CD4-positive, alpha-beta T cell (primary cell): ENCODE measurements around the gene PPP1R13B. TPM values are rescaled to one million over a fixed set of nuclear protein-coding genes. Genes with fewer than 3 reads are reported as not detected.
"Not testable (repeated sequence)": the region's sequence is repeated elsewhere in the genome, so short reads cannot be mapped to it uniquely, and the experiment has no call there.

Experiments
- ATAC-seq: fragments of 200-7000 bp; cut with Tn5 transposase; one replicate; pipeline ENCODE4 v1.10.0; 2022; ENCODE audit warnings: mild to moderate bottlenecking; ENCODE audit not compliant: poor library complexity
- CTCF ChIA-PET: fragments of 350-600 bp; sonication (Branson Sonifier 250); formaldehyde crosslinking; loops from one replicate; lab custom pipeline; 2021; ENCODE audit warnings: antibody characterized with exemption, inconsistent platforms; lab: Charles Lee
- POLR2A ChIA-PET: fragments of 350-600 bp; sonication (Branson Sonifier 250); formaldehyde crosslinking; loops from one replicate; lab custom pipeline; 2021; ENCODE audit warnings: antibody characterized with exemption, inconsistent platforms; lab: Charles Lee
- DNase-seq, 14 experiments: peaks; one replicate each; pipeline ENCODE4 v3.0.0-alpha.2; 2013 to 2020; ENCODE audit warnings: mixed read lengths in 2 of 14
- H3K27ac ChIP-seq, 2 donors: one replicate each; pipeline versions ENCODE4 v1.5.1 to v1.7.0; 2013; ENCODE audit warnings: low read length in 2 of 2, low read depth in 1 of 2, mild to moderate bottlenecking in 1 of 2
- H3K27me3 ChIP-seq, 2 experiments: 1 replicate in 1 of 2; 2 replicates in 1 of 2; pipeline versions ENCODE4 v1.6.1 to v1.7.0; 2013; ENCODE audit warnings: low read length in 2 of 2, control low read depth in 1 of 2, mild to moderate bottlenecking in 1 of 2, moderate library complexity in 1 of 2; ENCODE audit not compliant: insufficient read depth in 2 of 2, control insufficient read depth in 1 of 2
- H3K36me3 ChIP-seq: one replicate; pipeline ENCODE4 v1.6.1; 2013; ENCODE audit warnings: low read length, control low read depth; ENCODE audit not compliant: insufficient read depth
- H3K4me1 ChIP-seq: one replicate; pipeline ENCODE4 v1.6.1; 2013; ENCODE audit warnings: low read length, control low read depth; ENCODE audit not compliant: insufficient read depth
- H3K4me3 ChIP-seq: one replicate; pipeline ENCODE4 v1.5.1; 2013; ENCODE audit warnings: mild to moderate bottlenecking, low read length, moderate library complexity
- H3K9me3 ChIP-seq, 2 experiments: 1 replicate in 1 of 2; 2 replicates in 1 of 2; pipeline versions ENCODE4 v1.6.1 to v1.7.0; 2013; ENCODE audit warnings: low read length in 2 of 2, mild to moderate bottlenecking in 2 of 2, control low read depth in 1 of 2, moderate library complexity in 1 of 2; ENCODE audit not compliant: control insufficient read depth in 1 of 2, insufficient read depth in 1 of 2
- H3K27ac Mint-ChIP-seq: one replicate; pipeline ENCODE4 v1.8.0; 2020; ENCODE audit warnings: mixed read lengths
- H3K27me3 Mint-ChIP-seq: one replicate; pipeline ENCODE4 v1.8.0; 2021; ENCODE audit warnings: mixed read lengths
- H3K36me3 Mint-ChIP-seq: one replicate; pipeline ENCODE4 v1.8.0; 2021; ENCODE audit warnings: low read depth, mixed read lengths
- H3K4me1 Mint-ChIP-seq: one replicate; pipeline ENCODE4 v1.8.0; 2021; ENCODE audit warnings: low read depth, mixed read lengths
- H3K4me3 Mint-ChIP-seq: one replicate; pipeline ENCODE4 v1.8.0; 2020; ENCODE audit warnings: mild to moderate bottlenecking, mixed read lengths
- H3K9me3 Mint-ChIP-seq: one replicate; pipeline ENCODE4 v1.8.0; 2020; ENCODE audit warnings: mixed read lengths
- CTCF ChIP-seq: fragments of 200-600 bp; IDR thresholded peaks from one replicate; pipeline ENCODE4 v1.8.0; 2022; ENCODE audit warnings: antibody characterized with exemption, mild to moderate bottlenecking
- intact Hi-C, 2 experiments: fragments of 100-400 bp; cut with DNase I in 1 of 2; cut with micrococcal nuclease in 1 of 2; formaldehyde crosslinking; loops; one replicate each; pipeline versions ENCODE4 v1.15.1 to v1.9.0; 2023 to 2025; cut with DNase I, micrococcal nuclease
- total RNA-seq, 174 experiments: library from RNA in 2 of 174; stranded (reverse) in 2 of 174; gene quantifications; one replicate each; pipeline ENCODE4 v1.2.3 and lab custom pipeline; 2021 to 2026

PPP1R13B gene
- total RNA-seq, 2 experiments from 2014 or later, result 14.3 to 14.4 TPM

GRCh38 chr14:103846543-103847450 lies 578 bp downstream of the PPP1R13B start:
- ChIA-PET POLR2A (no interaction called here), CTCF (no interaction called here)
- peaks cover 23% of the 10 kb centered on the region for H3K4me1 Mint-ChIP-seq
- no peak for TF ChIP-seq CTCF
- peak; percentile 12 for ATAC-seq
- Histone ChIP-seq H3K4me3 (peak overlapping the region; percentile 74), H3K4me1 (peaks cover 14% of the 10 kb centered on the region), H3K36me3 (no peaks in the 10 kb centered on the region), H3K9me3 (no peaks in the 10 kb centered on the region), H3K27ac (no peak overlapping the region), H3K27me3 (no peaks in the 10 kb centered on the region)
- H3K27ac Mint-ChIP-seq, result peak overlapping the region; percentile 78
- H3K9me3 Mint-ChIP-seq, result no peaks in the 10 kb centered on the region
- intact Hi-C loops, result loop anchor here (1.0 to 5.0 kb wide), 6 partner anchors 26 to 279 kb away; partner anchors contain the start of gene KLC1 (in 1 of the 2)
- DNase-seq, result peak in 6 of 14 experiments; percentile 7 to 69 (median 35)
- no peaks in the 10 kb centered on the region for H3K27me3 Mint-ChIP-seq
- H3K36me3 Mint-ChIP-seq, result no peaks in the 10 kb centered on the region
- H3K4me3 Mint-ChIP-seq, result peak overlapping the region; percentile 95

GRCh38 chr14:103846097-103846496 lies 1.3 kb downstream of the PPP1R13B start:
- ATAC-seq (no peak), DNase-seq (no peak)
- H3K27me3 ChIP-seq, result no peaks in the 10 kb centered on the region
- H3K4me3 ChIP-seq, result peak overlapping the region; percentile 74
- no peaks in the 10 kb centered on the region for H3K9me3 ChIP-seq
- POLR2A ChIA-PET, result interaction anchor here (0.8 kb wide), 1 partner anchor 24 kb away, joined by 3 read pairs; no protein-coding TSS in a partner anchor
- H3K4me1 ChIP-seq, result peaks cover 14% of the 10 kb centered on the region
- CTCF ChIA-PET, result no interaction called here
- intact Hi-C loops, result loop anchor here (2.0 to 5.0 kb wide), 5 partner anchors 39 to 279 kb away; partner anchors contain the start of gene KLC1 (in 1 of the 2)
- H3K4me3 Mint-ChIP-seq, result peak overlapping the region; percentile 95
- no peaks in the 10 kb centered on the region for H3K36me3 Mint-ChIP-seq
- no peak overlapping the region for H3K27ac ChIP-seq
- TF ChIP-seq CTCF, result no peak
- H3K27ac Mint-ChIP-seq, result peak overlapping the region; percentile 78
- peaks cover 23% of the 10 kb centered on the region for H3K4me1 Mint-ChIP-seq
- H3K27me3 Mint-ChIP-seq, result no peaks in the 10 kb centered on the region
- no peaks in the 10 kb centered on the region for H3K36me3 ChIP-seq
- no peaks in the 10 kb centered on the region for H3K9me3 Mint-ChIP-seq

- Mint-ChIP-seq H3K27me3 (no peaks in the 10 kb centered on the region), H3K9me3 (no peaks in the 10 kb centered on the region), H3K4me1 (peaks cover 23% of the 10 kb centered on the region), H3K36me3 (no peaks in the 10 kb centered on the region), H3K27ac (no peak overlapping the region), H3K4me3 (peak overlapping the region; percentile 95)
- Histone ChIP-seq H3K9me3 (no peaks in the 10 kb centered on the region), H3K4me3 (no peak overlapping the region), H3K27me3 (no peaks in the 10 kb centered on the region), H3K36me3 (no peaks in the 10 kb centered on the region), H3K27ac (no peak overlapping the region), H3K4me1 (peaks cover 14% of the 10 kb centered on the region)
- ChIA-PET POLR2A (interaction anchor here (0.8 kb wide), 1 partner anchor 23 kb away, joined by 3 read pairs; no protein-coding TSS in a partner anchor), CTCF (no interaction called here)
- ATAC-seq, result no peak
- intact Hi-C loops, result loop anchor here (5.0 kb wide), 3 partner anchors 38 to 278 kb away; partner anchors contain the start of gene KLC1 (in 1 of the 2)
- DNase-seq, result no peak
- no peak for TF ChIP-seq CTCF
Measured at GRCh38 chr14:103845327-103845726, 2.0 kb downstream of the PPP1R13B start.

GRCh38 chr14:103841265-103841664 lies 6.1 kb downstream of the PPP1R13B start:
- DNase-seq, intact Hi-C loops: not testable (repeated sequence)

More at GRCh38 chr14:103841265-103841664, 6.1 kb downstream of the PPP1R13B start:
- POLR2A ChIA-PET, H3K36me3 ChIP-seq, H3K4me3 Mint-ChIP-seq, H3K9me3 Mint-ChIP-seq, H3K27ac Mint-ChIP-seq, H3K4me1 ChIP-seq, H3K9me3 ChIP-seq, H3K27me3 ChIP-seq, H3K36me3 Mint-ChIP-seq, H3K27ac ChIP-seq, ATAC-seq, H3K27me3 Mint-ChIP-seq, H3K4me3 ChIP-seq: not testable (repeated sequence)
- H3K4me1 Mint-ChIP-seq, result peaks cover 19% of the 10 kb centered on the region
- CTCF ChIA-PET, result interaction anchor here (1.4 kb wide), 1 partner anchor 60 kb away, joined by 3 read pairs; no protein-coding TSS in a partner anchor
